Mucosa of gallbladder (tissue), 1 donor: ENCODE results near the gene SLC45A1. TPM values are rescaled to one million over a fixed set of nuclear protein-coding genes. Genes with fewer than 3 reads are reported as not detected.

Experiments
- DNase-seq: peaks from one replicate; pipeline ENCODE4 v3.0.0-alpha.2; 2020; ENCODE audit warnings: low spot score
- total RNA-seq: library from RNA; stranded (reverse); gene quantifications from one replicate; pipeline ENCODE4 v1.2.1, GENCODE V29; 2021
- donor health status: DM: no; HTN: no; CAD: no.

The SLC45A1 gene
- total RNA-seq, 1 donor from 2014 or later, result 5.0 TPM

- DNase-seq, result no peak
These were observed 6.7 kb upstream of the SLC45A1 start for GRCh38 chr1:8311068-8311718.

- no peak for DNase-seq
These were observed 5.4 kb upstream of the SLC45A1 start for GRCh38 chr1:8312235-8313218.

- no peak for DNase-seq
These were observed 4.7 kb upstream of the SLC45A1 start for GRCh38 chr1:8313231-8313630.

- peak; percentile 76 for DNase-seq
These were observed 3.3 kb upstream of the SLC45A1 start for GRCh38 chr1:8314346-8315280.

- DNase-seq, result no peak
These were observed 2.1 kb upstream of the SLC45A1 start for GRCh38 chr1:8315573-8316475.

GRCh38 chr1:8318436-8318835 is 522 bp downstream of the SLC45A1 start:
- DNase-seq, result no peak

- no peak for DNase-seq
These were observed 3.7 kb downstream of the SLC45A1 start for GRCh38 chr1:8321612-8322011.

GRCh38 chr1:8323706-8324105 is 5.8 kb downstream of the SLC45A1 start:
- DNase-seq, result no peak

GRCh38 chr1:8324176-8324810 is 6.4 kb downstream of the SLC45A1 start:
- no peak for DNase-seq

GRCh38 chr1:8325771-8326170 is 7.9 kb downstream of the SLC45A1 start:
- DNase-seq, result no peak

- no peak for DNase-seq
These were observed 8.4 kb downstream of the SLC45A1 start for GRCh38 chr1:8326265-8326664.

- DNase-seq, result no peak
These were observed 10.4 kb downstream of the SLC45A1 start for GRCh38 chr1:8328271-8328670.

- no peak for DNase-seq
These were observed 11.5 kb downstream of the SLC45A1 start for GRCh38 chr1:8329439-8329838.

GRCh38 chr1:8329858-8330257 is 11.9 kb downstream of the SLC45A1 start:
- no peak for DNase-seq

GRCh38 chr1:8330271-8331125 is 12.6 kb downstream of the SLC45A1 start:
- DNase-seq, result no peak

- no peak for DNase-seq
These were observed 14.9 kb downstream of the SLC45A1 start for GRCh38 chr1:8332806-8333205.

- DNase-seq, result no peak
These were observed 15.5 kb downstream of the SLC45A1 start for GRCh38 chr1:8333246-8333987.

- DNase-seq, result no peak
These were observed 16.4 kb downstream of the SLC45A1 start for GRCh38 chr1:8334106-8334851.
